ENCODE data around the gene PLCD1. TPM values are rescaled to one million over a fixed set of nuclear protein-coding genes. Genes with fewer than 3 reads are reported as not detected.
"Not testable (repeated sequence)": the region's sequence is repeated elsewhere in the genome, so short reads cannot be mapped to it uniquely, and the experiment has no call there.

PLCD1 gene
- polyA plus RNA-seq, 1 of the 3 experiments (the other 2 are of a cell fraction) = 20.2 TPM

DNA sequence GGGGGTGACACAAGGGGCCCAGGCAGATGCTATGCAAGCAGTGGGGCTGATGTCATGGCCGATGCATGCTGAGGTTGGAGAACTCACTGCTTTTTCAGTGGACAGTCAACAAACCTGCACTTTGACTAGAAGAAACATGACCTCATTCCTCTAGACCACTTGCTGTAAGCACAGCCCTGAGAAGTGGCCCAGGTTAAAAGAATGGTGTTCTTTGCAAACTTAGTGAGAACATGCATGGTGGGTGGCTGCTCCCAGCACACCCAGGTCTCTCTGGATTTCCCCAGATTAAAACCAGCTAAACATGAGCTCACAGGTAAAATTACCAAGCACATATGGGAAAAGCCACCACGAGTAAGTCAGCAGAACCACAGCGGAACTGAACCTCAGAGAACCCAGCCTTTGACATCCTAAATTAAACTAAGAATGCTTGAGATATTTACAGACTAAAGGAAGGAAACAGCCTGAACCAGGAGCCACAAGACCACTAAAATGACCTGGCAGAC is 25.1 kb upstream of the PLCD1 start:
- H3K9me3 ChIP-seq = no peaks in the 10 kb centered on the region
- no peaks in the 10 kb centered on the region for H4K20me1 ChIP-seq (ENCODE audit: insufficient read depth)
- no peaks in the 10 kb centered on the region for H3K4me1 ChIP-seq (ENCODE audit: control insufficient read depth in 1 of 2, insufficient read depth in 2 of 2, low read depth in 1 of 2, low read length in 1 of 2)
- TF ChIP-seq RFX5 (IDR thresholded peaks at IDR 0.05; ENCODE audit: low read length) (no peak), RXRA (IDR thresholded peaks at IDR 0.05; ENCODE audit: borderline replicate concordance, low read depth) (no peak), FOSL2 (IDR thresholded peaks at IDR 0.05; ENCODE audit: borderline replicate concordance, low read depth) (no peak), MXI1 (IDR thresholded peaks at IDR 0.05; ENCODE audit: low read depth, low read length) (no peak)
- TF ChIP-seq, protein P1, sequence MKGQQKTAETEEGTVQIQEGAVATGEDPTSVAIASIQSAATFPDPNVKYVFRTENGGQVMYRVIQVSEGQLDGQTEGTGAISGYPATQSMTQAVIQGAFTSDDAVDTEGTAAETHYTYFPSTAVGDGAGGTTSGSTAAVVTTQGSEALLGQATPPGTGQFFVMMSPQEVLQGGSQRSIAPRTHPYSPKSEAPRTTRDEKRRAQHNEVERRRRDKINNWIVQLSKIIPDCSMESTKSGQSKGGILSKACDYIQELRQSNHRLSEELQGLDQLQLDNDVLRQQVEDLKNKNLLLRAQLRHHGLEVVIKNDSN (IDR thresholded peaks at IDR 0.05; ENCODE audit: borderline replicate concordance, low read depth) = no peak
- no peak overlapping the region for H2AFZ ChIP-seq (ENCODE audit: low read depth)
- no peak overlapping the region for H3K4me2 ChIP-seq
- H3F3A ChIP-seq (replicated peaks; ENCODE audit: insufficient read depth) = no peaks in the 10 kb centered on the region
- H3K4me3 ChIP-seq (ENCODE audit: low read depth in 2 of 2, low read length in 1 of 2) = no peak overlapping the region
- no peaks in the 10 kb centered on the region for H3K79me2 ChIP-seq (ENCODE audit: insufficient read depth)
- no peak overlapping the region for H3K27ac ChIP-seq (ENCODE audit: low read depth in 2 of 2, low read length in 1 of 2)
- CTCF ChIA-PET = no interaction called here
- no peaks in the 10 kb centered on the region for H3K27me3 ChIP-seq (ENCODE audit: insufficient read depth)
- no peak for DNase-seq
- H3K36me3 ChIP-seq (replicated peaks in 1 of 2; ENCODE audit: control insufficient read depth in 1 of 2, insufficient read depth in 2 of 2, low read length in 1 of 2) = no peaks in the 10 kb centered on the region
- WGBS (ENCODE audit: low lambda C conversion rate) = 42% methylated on average over 3 of the region's 3 CpGs
- POLR2A ChIA-PET = no interaction called here
- H3K9me2 ChIP-seq = no peaks in the 10 kb centered on the region
- no peak overlapping the region for H3K9ac ChIP-seq

DNA sequence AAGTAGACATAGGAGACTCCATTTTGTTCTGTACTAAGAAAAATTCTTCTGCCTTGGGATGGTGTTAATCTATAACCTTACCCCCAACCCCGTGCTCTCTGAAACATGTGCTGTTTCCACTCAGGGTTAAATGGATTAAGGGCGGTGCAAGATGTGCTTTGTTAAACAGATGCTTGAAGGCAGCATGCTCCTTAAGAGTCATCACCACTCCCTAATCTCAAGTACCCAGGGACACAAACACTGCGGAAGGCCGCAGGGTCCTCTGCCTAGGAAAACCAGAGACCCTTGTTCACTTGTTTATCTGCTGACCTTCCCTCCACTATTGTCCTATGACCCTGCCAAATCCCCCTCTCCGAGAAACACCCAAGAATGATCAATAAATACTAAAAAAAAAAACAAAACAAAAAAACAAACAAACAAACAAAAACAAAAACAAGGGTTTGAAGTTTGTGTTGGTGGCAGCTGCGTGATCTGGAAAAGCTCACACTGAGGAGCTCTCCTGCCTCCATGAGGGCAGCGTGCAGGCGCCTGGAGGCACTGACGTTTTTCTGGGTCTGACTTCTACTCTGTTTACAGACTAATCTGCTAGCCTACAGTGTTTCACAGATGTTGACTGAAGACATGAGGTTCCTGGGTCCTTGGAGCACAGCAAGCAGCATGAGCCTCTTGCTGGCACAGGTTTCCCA is 24.5 kb upstream of the PLCD1 start:
- DNase-seq; H3K4me3 ChIP-seq (ENCODE audit: low read depth in 2 of 2, low read length in 1 of 2); H3K9me2 ChIP-seq; H3K27me3 ChIP-seq (ENCODE audit: insufficient read depth); H3K4me1 ChIP-seq (ENCODE audit: control insufficient read depth in 1 of 2, insufficient read depth in 2 of 2, low read depth in 1 of 2, low read length in 1 of 2); H3K9ac ChIP-seq; H3K4me2 ChIP-seq; H3K27ac ChIP-seq (ENCODE audit: low read depth in 2 of 2, low read length in 1 of 2); H2AFZ ChIP-seq (ENCODE audit: low read depth); H3K36me3 ChIP-seq (replicated peaks in 1 of 2; ENCODE audit: control insufficient read depth in 1 of 2, insufficient read depth in 2 of 2, low read length in 1 of 2); H4K20me1 ChIP-seq (ENCODE audit: insufficient read depth); H3F3A ChIP-seq (replicated peaks; ENCODE audit: insufficient read depth); CTCF ChIA-PET; H3K79me2 ChIP-seq (ENCODE audit: insufficient read depth); H3K9me3 ChIP-seq; POLR2A ChIA-PET: not testable (repeated sequence)
- WGBS (ENCODE audit: low lambda C conversion rate) = 55% methylated on average over 7 of the region's 9 CpGs

DNA sequence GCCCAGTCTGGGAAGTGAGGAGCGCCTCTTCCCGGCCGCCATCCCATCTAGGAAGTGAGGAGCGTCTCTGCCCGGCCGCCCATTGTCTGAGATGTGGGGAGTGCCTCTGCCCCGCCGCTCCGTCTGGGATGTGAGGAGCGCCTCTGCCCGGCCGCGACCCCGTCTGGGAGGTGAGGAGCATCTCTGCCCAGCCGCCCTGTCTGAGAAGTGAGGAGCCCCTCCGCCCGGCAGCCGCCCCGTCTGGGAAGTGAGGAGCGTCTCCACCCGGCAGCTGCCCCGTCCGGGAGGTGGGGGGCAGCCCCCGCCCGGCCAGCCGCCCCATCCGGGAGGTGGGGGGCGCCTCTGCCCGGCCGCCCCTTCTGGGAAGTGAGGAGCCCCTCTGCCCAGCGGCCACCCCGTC is 23.8 kb upstream of the PLCD1 start:
- not testable (repeated sequence) for H3K4me3 ChIP-seq (ENCODE audit: low read depth in 2 of 2, low read length in 1 of 2)
- 73% methylated on average over 5 of the region's 32 CpGs for WGBS (ENCODE audit: low lambda C conversion rate)

More for the DNA sequence above, 23.8 kb upstream of the PLCD1 start:
- DNase-seq; H3K27me3 ChIP-seq (ENCODE audit: insufficient read depth); H3K79me2 ChIP-seq (ENCODE audit: insufficient read depth); H3K27ac ChIP-seq (ENCODE audit: low read depth in 2 of 2, low read length in 1 of 2); POLR2A ChIA-PET; H2AFZ ChIP-seq (ENCODE audit: low read depth); H4K20me1 ChIP-seq (ENCODE audit: insufficient read depth); H3K9me3 ChIP-seq; H3K9ac ChIP-seq; H3K4me1 ChIP-seq (ENCODE audit: control insufficient read depth in 1 of 2, insufficient read depth in 2 of 2, low read depth in 1 of 2, low read length in 1 of 2); H3K9me2 ChIP-seq; H3K36me3 ChIP-seq (replicated peaks in 1 of 2; ENCODE audit: control insufficient read depth in 1 of 2, insufficient read depth in 2 of 2, low read length in 1 of 2); H3K4me2 ChIP-seq; CTCF ChIA-PET; H3F3A ChIP-seq (replicated peaks; ENCODE audit: insufficient read depth): not testable (repeated sequence)
